Stimulated activated CD4-positive, alpha-beta T cell treated with anti-CD3 and anti-CD28 coated beads, Interleukin-15, amount 100 ng/mL, for 48 hours (primary cell): ENCODE measurements around the gene SCFD2.
"Not testable (repeated sequence)": the region's sequence is repeated elsewhere in the genome, so short reads cannot be mapped to it uniquely, and the experiment has no call there.

Source experiments
- DNase-seq, 2 donors: peaks; one replicate each; pipeline ENCODE4 v3.0.0-alpha.2; 2020; ENCODE audit warnings: low read depth in 2 of 2

The SCFD2 gene

DNA sequence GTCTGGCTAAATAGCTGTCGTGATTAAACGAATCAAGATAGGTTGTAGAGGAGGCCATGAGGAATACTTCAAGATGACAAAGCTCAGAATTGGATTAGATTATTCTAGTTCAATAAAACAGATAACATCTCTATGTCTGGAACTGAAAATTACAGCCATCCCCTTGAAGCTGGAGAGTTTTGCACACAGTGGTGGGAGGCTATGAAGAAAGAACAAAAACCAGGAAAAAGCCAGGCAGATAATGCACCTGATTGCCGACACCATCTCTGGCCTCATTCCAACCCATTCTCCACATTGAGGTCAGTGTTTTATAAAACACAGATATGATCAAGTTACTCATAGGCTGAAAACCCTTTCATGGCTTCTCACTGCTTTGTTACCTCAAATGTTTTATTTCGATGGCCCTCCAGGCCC, 315.5 kb downstream of the SCFD2 start:
- no peak for DNase-seq

DNA sequence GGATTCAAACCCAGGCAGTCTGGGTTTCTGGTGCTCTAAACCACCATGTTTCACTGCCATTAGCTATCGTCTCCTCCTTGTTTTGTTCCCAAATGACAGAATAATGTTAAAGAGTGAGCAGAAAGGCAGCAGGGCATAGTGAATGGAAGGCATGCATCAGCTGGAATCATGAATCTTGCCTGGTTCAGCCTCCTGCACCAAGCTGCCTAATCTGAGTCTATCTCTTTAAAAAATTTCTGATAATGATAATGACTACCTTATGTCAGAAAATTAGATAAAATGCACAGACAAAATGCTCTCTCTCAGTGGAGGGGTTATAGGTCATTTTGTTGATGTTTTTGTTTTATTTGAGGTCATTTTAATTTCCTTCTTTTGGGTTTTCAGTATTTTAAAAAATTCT, 316.3 kb downstream of the SCFD2 start:
- no peak for DNase-seq

DNA sequence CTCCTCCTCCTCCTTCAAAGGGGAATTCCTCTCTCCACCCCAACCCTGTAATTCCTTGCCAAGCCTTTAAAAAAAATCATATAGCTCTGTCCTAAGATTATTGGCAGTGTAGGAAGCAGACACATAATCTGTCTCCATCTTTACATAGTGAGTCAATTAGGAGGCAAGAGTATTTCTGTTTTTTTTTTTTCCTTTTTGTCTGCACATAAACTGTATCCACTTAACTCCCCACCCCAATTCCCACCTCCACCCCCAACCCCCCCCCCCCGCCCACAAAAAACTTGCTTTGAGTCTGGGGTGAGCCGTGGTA, 321.3 kb downstream of the SCFD2 start:
- DNase-seq: no peak

DNA sequence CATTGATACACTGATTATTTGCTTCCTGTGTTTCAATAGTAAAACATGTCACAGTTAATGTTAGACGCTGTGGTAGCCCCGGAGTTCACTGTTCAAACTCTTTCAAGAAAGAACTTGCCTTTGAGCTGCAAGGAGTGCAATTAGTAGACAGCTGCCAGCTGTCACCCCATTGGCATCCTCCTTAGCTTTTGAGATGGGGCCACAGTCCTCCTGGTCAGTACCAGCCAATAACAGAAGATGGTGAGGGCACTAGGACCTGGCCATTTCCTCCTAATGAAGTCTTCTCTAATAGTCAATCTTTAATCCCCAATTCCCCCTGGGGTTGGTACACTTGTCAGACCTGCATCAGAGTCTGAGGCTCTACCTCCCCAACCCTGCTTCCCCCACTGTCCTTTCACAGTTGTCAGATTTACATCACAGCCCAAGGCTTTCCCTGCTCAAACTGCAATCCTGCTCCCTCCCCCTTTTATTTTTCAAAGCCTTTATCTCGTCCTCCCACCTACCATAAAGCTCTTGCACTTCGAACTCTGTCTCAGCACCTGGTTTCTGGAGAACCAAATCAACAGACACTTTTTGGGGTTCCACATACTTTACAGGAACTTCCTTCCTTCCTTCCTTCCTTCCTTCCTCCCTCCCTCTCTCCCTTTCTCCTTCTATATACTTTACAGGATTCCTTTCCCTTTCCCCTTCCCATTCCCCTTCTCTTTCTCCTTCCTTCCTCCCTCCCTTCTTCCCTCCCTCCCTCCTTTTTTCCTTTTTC, 321.8 kb downstream of the SCFD2 start:
- no peak for DNase-seq

DNA sequence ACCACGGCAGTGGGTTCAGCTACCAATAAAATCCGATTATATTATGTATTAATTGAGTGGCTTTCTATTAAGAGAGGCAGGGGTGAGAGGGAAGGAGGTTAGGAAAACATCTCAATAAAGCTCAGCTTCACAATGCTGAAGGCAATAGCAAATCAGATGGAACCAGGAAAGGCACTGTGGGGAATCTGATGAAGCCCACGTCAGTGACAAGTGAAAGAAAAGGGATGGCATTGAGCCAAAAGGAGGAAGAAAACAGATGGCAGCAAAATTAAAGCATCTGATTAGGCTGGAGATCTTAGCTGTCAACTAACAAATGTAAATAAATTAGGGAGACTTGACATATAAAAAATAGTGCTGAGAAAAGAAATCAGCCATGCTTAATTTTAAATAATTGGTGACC, 322.8 kb downstream of the SCFD2 start:
- DNase-seq: no peak

DNA sequence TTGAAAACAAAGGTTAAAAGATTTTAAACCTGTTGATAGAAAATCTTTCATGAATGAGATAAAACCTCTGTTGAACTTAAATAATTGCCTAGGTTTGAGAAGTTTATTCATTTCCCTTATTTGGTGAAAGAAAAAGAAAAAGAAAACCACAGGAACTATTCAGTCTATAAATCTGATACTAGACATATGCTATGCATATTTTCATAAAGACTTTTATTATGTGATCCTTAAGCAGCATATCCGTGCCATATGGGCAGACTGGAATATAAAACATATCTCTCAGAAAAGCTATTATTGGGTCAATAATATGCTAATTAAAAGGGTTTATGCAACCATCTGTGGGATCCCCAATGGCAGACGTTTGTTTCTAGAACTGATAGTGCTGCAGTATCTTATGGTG, 325.0 kb downstream of the SCFD2 start:
- no peak for DNase-seq

DNA sequence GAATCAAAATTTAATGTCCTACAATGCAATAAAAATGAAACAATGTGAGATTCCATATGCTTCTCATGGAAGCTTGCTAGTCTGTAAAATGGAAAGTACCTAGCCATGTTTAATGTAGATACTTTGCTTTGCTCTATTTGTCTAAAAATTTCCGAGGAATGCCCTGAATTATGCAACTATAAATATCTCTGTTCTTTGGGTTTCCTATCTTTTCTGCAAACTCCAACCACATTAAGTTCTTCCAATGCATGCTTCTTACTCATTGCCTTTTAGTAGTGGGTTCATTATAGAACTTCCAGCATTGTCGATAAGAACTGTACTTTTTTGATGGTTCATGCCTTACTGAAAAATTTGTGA, 325.4 kb downstream of the SCFD2 start:
- DNase-seq: no peak

DNA sequence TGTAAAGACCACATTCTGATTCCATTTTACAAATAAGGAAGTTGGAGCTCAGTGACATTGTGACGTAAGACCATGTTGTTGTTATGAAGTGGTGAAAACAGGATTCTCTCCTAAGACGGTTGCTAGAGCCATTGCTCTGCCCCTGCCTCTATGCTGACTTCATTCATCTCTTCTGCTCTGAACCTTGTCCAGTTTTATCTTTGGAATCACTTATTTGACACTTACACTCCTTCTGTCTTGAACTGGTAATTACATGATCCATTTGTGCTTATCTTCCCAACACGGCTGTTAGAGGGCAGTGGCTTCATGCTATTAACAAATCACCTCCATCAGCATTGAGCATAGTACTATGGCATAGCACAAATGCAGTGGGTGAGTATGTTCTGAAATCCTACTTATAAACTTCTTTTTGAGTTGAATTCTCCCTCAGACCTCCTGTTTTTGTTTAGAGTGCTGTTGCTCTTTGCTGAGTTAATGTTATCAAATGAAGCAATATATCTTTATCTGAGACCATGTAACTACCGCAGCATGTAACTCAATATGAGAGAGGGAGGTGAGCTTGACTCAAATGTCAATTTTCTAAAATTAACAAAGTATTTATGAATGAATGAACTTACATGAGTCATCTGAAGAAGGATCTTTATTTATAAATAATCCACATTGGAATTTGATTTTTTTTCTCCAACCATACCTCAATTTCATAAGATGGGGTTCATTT, 326.0 kb downstream of the SCFD2 start:
- no peak for DNase-seq

DNA sequence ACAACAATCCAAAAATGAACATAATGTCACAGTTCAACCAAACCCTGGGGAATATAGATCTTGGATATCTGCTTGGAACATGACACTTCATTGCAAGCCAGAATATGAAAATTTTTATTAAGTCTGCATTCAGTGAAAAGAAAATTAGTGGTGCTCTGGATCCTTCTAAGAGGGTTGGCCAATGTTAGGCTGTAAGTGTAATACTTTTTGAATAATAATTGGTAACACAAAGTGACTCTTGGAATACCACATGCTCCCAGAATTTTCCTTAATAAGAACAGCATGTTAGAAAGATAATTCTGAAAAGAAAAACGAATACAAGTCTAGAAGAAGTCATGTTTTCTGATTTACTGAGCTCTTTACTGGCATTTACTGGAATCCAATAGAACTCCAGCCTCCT, 328.0 kb downstream of the SCFD2 start:
- no peak for DNase-seq

DNA sequence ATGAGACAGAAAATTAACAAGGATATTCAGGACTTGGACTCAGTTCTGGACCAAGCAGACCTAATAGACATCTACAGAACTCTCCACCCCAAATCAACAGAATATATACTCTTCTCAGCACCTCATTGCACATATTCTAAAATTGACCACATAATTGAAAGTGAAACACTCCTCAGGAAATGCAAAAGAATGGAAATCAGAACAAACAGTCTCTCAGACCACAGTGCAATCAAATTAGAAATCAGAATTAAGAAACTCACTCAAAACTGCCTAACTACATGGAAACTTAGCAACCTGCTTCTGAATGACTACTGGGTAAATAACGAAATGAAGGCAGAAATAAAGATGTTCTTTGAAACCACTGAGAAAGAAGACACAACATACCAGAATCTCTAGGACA, 333.0 kb downstream of the SCFD2 start:
- not testable (repeated sequence) for DNase-seq

DNA sequence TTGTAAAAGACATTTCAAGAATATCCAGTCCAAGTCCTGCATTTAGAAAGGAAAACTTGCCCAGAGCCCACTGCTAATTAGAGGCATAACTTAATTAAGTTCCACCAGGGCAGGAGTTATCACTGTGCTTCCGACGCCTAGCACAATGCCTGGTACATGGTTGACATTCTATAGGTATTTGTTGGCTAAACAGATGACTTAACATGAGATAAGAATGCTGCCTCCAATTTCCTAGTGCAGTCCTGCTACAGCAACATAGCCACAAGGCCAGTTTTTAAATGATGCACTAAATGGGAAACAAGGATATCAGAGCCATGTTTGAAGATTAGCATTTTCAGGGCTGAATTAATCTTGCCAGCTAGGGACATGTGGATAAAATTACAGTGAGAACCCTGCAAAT, 339.6 kb downstream of the SCFD2 start:
- no peak for DNase-seq

DNA sequence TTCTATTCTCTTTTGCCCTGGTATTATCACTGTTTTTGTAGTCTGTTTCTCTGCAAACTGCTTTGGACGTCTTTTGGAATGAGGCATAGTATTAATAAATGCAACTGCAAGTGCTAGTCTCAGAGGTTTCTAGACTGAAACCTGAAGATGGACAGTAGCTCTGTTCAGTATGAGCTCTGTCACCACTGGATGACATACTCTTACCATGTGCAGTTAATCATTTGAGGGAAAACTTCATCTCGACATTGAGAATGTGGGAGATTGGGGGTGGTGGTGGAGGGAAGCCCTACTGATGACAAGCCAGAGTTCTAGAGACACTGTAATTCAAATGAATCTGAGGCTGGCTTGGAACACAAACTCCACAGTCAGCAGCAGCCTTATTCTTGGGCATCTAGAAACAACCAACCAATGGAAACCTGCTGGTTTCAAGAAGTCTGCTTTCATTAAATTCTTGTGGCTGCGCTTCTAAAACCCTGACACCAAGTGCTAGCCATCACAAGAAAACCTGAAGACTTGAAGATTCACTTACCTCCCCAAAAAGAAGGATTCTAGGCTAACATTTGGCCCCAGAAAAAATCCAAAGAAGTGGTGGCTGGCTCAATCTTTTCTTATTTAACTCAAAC, 342.1 kb downstream of the SCFD2 start:
- DNase-seq: no peak

DNA sequence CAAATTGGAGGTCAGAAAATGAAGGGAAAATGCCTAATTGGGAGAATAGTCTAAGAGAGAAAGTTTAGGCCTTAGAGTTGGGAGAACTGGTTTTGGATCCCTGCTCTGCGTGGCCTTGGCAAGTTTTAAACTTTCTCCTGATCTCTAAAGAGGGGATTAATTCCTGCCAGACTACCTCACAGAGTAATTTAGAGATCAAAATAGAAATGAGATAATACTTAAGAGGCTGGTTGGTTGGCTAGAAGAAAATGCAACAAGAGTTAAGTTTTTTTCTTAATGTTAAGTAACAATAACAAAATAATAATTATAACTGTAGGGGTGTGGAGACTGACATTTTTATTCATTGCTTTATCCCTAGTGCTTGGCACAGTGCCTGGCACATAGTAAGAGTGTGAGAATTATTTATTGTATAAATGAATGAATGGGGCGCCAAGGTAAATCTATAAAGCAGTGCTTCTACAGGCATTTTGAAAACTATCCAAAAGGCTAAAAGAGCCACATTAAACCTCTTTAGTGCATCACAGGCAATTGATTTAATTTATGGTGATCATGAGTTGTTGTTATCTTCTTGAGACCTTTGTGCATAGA, 343.3 kb downstream of the SCFD2 start:
- no peak for DNase-seq

DNA sequence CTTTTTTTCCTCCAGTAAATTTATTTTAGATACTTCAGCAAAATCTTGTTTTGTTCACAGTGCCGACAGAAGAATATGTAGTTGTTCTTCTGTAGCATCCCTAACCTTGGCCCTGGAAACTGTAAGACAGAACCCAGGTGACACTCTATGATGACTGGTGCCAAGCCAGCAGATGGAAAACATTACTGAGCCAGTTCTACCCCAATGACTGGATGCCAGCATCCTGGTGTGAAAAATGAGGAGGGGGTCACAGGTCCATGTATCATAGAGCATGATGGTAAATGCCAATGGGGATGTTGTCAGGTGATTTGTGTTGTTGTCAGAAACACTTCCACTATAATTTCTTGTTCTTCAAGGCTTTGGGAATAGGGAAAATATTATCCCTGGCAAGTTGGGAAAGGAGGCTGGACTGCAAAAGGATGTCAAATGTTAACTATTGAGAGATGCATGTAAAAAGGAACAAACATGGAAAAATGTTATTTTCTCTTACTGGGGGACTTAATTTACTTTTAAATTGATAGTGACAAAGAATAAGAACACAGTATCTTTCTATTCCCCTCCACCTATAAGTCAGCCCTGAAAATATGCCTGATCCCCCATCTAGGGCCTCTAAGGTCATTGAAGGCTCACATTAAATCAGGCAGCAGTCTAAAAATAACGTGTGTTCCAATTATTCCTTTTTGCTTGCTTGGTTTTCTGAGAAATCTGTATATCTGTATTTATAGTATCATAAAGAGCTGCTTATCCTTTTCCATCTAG, 343.9 kb downstream of the SCFD2 start:
- DNase-seq: no peak

DNA sequence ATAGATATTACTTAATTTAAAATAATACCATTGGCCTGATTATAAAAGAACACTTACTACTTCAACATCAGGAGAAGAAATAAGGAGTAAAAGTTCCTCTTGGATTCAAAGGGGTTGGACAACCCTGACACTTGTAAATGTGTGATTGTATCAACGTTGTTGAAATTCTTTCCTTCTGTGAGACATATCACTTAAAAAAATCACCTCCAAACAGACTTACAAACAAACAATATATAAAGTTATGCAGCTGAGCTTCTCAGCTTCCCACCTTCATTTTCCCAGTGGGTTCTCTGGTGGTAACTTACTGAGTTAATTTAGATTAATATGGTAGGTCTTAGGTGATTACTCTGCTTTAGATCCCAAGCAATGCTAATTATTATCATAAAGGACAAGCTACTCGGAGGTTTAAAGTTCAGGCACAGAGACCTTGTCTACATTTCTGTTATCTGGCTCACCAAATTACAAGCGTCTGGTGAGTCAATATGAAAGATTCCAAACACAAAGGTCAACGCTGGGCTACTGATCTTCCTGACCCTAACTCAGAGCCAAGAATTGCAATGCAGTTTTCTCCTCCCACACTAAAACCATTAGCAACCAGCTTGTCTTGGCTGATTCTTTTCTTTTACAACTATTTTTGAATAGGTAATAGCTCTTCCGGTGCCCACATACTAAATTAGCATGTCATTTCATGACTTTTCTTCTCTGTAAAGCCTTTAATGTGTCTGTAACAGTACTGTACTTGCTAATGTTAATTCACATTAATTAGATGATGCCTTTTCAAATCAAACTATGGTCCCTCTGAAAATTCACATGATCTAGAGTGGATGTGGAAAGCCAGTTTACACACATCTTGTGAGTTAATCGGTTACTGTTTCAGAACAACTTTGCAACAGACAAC, 346.1 kb downstream of the SCFD2 start:
- no peak for DNase-seq

DNA sequence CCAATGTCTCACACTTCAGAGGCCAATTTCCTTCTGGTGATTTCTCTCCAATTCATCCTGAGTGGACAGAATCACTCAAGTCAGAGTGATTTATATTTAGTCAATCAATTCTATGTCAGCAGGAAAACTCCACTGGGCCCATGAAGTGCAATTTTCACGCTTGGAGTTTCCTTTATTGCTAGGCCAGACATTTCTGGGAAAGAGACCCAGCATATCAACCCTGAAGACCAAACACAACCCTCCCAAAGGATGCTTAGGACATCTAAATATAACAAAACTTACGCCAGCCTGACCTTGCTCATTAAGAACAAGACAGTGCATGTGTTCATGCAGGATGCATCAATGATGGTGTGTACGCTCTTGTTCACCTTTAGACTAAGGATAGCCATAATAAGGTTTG, 347.4 kb downstream of the SCFD2 start:
- no peak for DNase-seq

DNA sequence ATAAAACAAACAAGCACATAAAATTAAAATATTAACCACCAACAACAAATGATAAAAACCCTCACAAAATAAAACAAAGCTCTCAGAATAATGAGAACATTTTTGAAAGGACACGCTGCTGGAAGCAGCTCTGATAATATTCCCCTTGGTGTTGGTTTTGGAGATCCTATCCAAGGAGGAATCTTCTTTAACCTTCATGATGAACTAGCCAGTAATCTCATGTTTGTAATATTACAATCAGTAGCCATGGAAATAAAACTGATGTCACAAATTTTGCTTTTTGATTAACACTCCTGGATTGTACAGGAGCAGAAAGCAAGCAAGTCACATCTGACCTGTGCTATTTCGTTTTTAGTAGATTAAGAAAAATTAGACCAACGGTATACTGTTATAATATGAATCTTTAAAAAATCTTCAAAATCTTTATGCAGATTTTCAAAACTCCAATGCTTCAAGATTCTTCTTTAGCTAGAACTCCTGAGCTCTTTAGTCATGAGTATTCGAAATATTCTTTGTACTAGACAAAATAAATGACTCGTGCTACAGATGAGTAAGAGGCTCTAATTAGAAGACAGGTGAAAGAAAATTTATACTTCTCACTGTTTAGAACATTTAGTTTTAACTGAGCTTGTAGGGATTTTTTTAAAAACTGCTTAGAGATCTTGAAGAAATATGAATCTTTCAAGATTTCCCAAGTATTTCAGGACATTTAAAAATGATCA, 349.6 kb downstream of the SCFD2 start:
- no peak for DNase-seq

DNA sequence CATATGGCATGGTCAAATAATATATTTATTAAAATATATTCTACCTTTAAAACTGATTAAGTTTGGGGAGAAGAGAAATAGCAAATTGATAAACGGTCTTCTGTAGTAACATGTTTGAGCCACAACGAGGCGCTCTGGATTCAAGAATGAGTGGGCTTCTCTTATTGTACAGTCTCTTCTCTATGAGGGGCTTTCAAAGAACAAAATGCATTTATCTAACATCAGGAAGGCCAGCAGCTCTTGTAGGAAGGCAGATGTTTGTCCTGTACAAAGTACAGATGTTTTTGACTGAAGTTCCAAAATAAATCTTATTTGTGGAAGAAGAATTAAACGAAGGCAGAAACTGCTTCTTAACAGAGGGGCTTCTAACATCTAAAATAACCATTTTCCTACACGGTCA, 350.2 kb downstream of the SCFD2 start:
- peak in 1 of 2 donors; percentile 2 for DNase-seq

DNA sequence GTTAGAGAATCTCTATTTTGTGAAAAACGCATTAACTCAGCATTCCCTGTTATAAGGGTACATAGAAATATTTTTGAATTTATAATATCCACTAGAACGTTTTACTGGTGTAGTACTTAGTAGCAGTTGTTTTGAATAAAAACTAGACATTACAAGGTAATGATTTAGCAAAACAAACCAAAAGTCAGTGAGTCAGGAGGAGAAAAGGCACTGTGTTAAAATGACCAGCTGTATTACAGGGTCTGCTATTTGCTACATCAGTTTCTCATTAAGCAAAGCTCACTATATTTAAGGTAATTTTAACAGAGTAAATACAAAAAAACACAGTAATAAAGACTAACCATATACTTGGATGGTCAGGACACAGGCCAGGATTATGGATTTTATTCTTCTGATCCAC, 351.0 kb downstream of the SCFD2 start:
- DNase-seq: no peak
